H9 (cell line): ENCODE data around the gene SMYD4. TPM values are rescaled to one million over a fixed set of nuclear protein-coding genes. Genes with fewer than 3 reads are reported as not detected.

Experiments
- DNase-seq: peaks from one replicate; pipeline ENCODE4 v3.0.0-alpha.2; 2017
- H2AFZ ChIP-seq: one replicate; pipeline ENCODE4 v1.6.1; 2013; ENCODE audit warnings: mild to moderate bottlenecking, low read length, control low read depth, moderate library complexity
- H2AK5ac ChIP-seq: 2 replicates; pipeline ENCODE4 v1.6.1; 2013; ENCODE audit warnings: low read length, control low read depth, mixed read lengths; ENCODE audit not compliant: insufficient read length
- H2BK120ac ChIP-seq: one replicate; pipeline ENCODE4 v1.6.1; 2013; ENCODE audit warnings: low read depth, mild to moderate bottlenecking, low read length, control low read depth, inconsistent platforms; ENCODE audit not compliant: poor library complexity, severe bottlenecking
- H2BK12ac ChIP-seq: 2 replicates; pipeline ENCODE4 v1.6.1; 2013; ENCODE audit warnings: low read length, control low read depth, mixed read lengths, low read depth; ENCODE audit not compliant: insufficient read length
- H2BK15ac ChIP-seq: 2 replicates; pipeline ENCODE4 v1.6.1; 2013; ENCODE audit warnings: low read depth, low read length, control low read depth
- H2BK20ac ChIP-seq: one replicate; pipeline ENCODE4 v1.6.1; 2013; ENCODE audit warnings: low read depth, mild to moderate bottlenecking, low read length, control low read depth, inconsistent platforms; ENCODE audit not compliant: poor library complexity, severe bottlenecking
- H2BK5ac ChIP-seq: 2 replicates; pipeline ENCODE4 v1.6.1; 2013; ENCODE audit warnings: low read length, control low read depth, mixed read lengths; ENCODE audit not compliant: insufficient read length
- H3K14ac ChIP-seq: 2 replicates; pipeline ENCODE4 v1.6.1; 2013; ENCODE audit warnings: low read length, control low read depth; ENCODE audit not compliant: insufficient read depth
- H3K18ac ChIP-seq: 2 replicates; pipeline ENCODE4 v1.6.1; 2013; ENCODE audit warnings: low read depth, mild to moderate bottlenecking, mixed read lengths, low read length, control low read depth; ENCODE audit not compliant: insufficient read length
- H3K23ac ChIP-seq: 2 replicates; pipeline ENCODE4 v1.6.1; 2013; ENCODE audit warnings: low read length, control low read depth, mixed read lengths, low read depth; ENCODE audit not compliant: insufficient read length
- H3K23me2 ChIP-seq: 2 replicates; pipeline ENCODE4 v1.6.1; 2013; ENCODE audit warnings: low read depth, mild to moderate bottlenecking, mixed read lengths, low read length, control low read depth; ENCODE audit not compliant: insufficient read length, poor library complexity, severe bottlenecking
- H3K27ac ChIP-seq: 2 replicates; pipeline ENCODE4 v1.5.1; 2013; ENCODE audit warnings: low read length, control low read depth, mixed read lengths, low read depth; ENCODE audit not compliant: insufficient read length
- H3K27me3 ChIP-seq: 2 replicates; pipeline ENCODE4 v1.6.1; 2013; ENCODE audit warnings: low read length, control low read depth, inconsistent platforms; ENCODE audit not compliant: insufficient read depth
- H3K4ac ChIP-seq: 2 replicates; pipeline ENCODE4 v1.6.1; 2013; ENCODE audit warnings: low read depth, mild to moderate bottlenecking, control low read depth, inconsistent platforms, low read length, moderate library complexity
- H3K4me1 ChIP-seq: 2 replicates; pipeline ENCODE4 v1.6.1; 2013; ENCODE audit warnings: low read length, control low read depth, inconsistent platforms; ENCODE audit not compliant: insufficient read depth
- H3K4me2 ChIP-seq: 2 replicates; pipeline ENCODE4 v1.6.1; 2013; ENCODE audit warnings: low read length, control low read depth, mixed read lengths; ENCODE audit not compliant: insufficient read length, insufficient read depth
- H3K56ac ChIP-seq: 2 replicates; pipeline ENCODE4 v1.6.1; 2013; ENCODE audit warnings: low read depth, mild to moderate bottlenecking, mixed read lengths, low read length, control low read depth; ENCODE audit not compliant: insufficient read length
- H3K79me1 ChIP-seq: 2 replicates; pipeline ENCODE4 v1.6.1; 2013; ENCODE audit warnings: low read depth, mild to moderate bottlenecking, moderate library complexity, low read length, control low read depth, inconsistent platforms; ENCODE audit not compliant: insufficient read depth, poor library complexity, severe bottlenecking
- H3K79me2 ChIP-seq: 2 replicates; pipeline ENCODE4 v1.6.1; 2013; ENCODE audit warnings: low read length, control low read depth, inconsistent platforms; ENCODE audit not compliant: insufficient read depth
- H3K9ac ChIP-seq: 2 replicates; pipeline ENCODE4 v1.6.1; 2013; ENCODE audit warnings: low read length, control low read depth, mixed read lengths; ENCODE audit not compliant: insufficient read length; ENCODE audit errors: extremely low read depth
- H3K9me3 ChIP-seq: one replicate; pipeline ENCODE4 v1.6.1; 2013; ENCODE audit warnings: low read depth, low read length, inconsistent platforms; ENCODE audit not compliant: control insufficient read depth
- H3T11ph ChIP-seq: one replicate; pipeline ENCODE4 v1.6.1; 2013; ENCODE audit warnings: mild to moderate bottlenecking, low read length, control low read depth, inconsistent platforms
- H4K20me1 ChIP-seq: one replicate; pipeline ENCODE4 v1.6.1; 2013; ENCODE audit not compliant: control insufficient read depth, insufficient read length, insufficient read depth
- H4K5ac ChIP-seq: 2 replicates; pipeline ENCODE4 v1.6.1; 2013; ENCODE audit warnings: low read depth, mild to moderate bottlenecking, mixed read lengths, low read length, control low read depth; ENCODE audit not compliant: insufficient read length
- H4K8ac ChIP-seq: replicated peaks from 2 replicates; pipeline ENCODE4 v1.6.1; 2013; ENCODE audit warnings: low read length, control low read depth, mixed read lengths, low read depth; ENCODE audit not compliant: insufficient read length
- H4K91ac ChIP-seq: 2 replicates; pipeline ENCODE4 v1.6.1; 2013; ENCODE audit warnings: low read depth, mild to moderate bottlenecking, moderate library complexity, mixed read lengths, low read length, control low read depth; ENCODE audit not compliant: insufficient read length
- H3K27ac Mint-ChIP-seq, 3 experiments: 2 replicates in 2 of 3; 3 replicates in 1 of 3; pipeline ENCODE4 v1.8.0; 2020 to 2021; ENCODE audit warnings: mixed read lengths in 3 of 3, mild to moderate bottlenecking in 1 of 3, moderate library complexity in 1 of 3
- H3K27me3 Mint-ChIP-seq: 2 replicates; pipeline ENCODE4 v1.8.0; 2021; ENCODE audit warnings: low read depth, mild to moderate bottlenecking, moderate library complexity, mixed read lengths
- H3K36me3 Mint-ChIP-seq, 3 experiments: 2 replicates in 2 of 3; 3 replicates in 1 of 3; pipeline ENCODE4 v1.8.0; 2020 to 2021; ENCODE audit warnings: low read depth in 3 of 3, mixed read lengths in 3 of 3; ENCODE audit not compliant: insufficient read depth in 1 of 3
- H3K4me1 Mint-ChIP-seq, 2 experiments: 2 replicates each; pipeline ENCODE4 v1.8.0; 2020; ENCODE audit warnings: mixed read lengths in 2 of 2
- H3K4me3 Mint-ChIP-seq, 2 experiments: 2 replicates in 1 of 2; 3 replicates in 1 of 2; pipeline ENCODE4 v1.8.0; 2020 to 2021; ENCODE audit warnings: mild to moderate bottlenecking in 2 of 2, mixed read lengths in 2 of 2, moderate library complexity in 1 of 2
- H3K9me3 Mint-ChIP-seq, 2 experiments: 2 replicates in 1 of 2; 3 replicates in 1 of 2; pipeline ENCODE4 v1.8.0; 2020; ENCODE audit warnings: mild to moderate bottlenecking in 2 of 2, mixed read lengths in 2 of 2, moderate library complexity in 1 of 2
- CTCF ChIP-seq: fragments of 200-600 bp; sonication (generic); conservative IDR thresholded peaks from 3 replicates; pipeline ENCODE4 v1.8.0; 2021; ENCODE audit warnings: antibody characterized with exemption, mild to moderate bottlenecking
- WGBS: extraction: QIAGEN DNeasy Blood & Tissue Kit; methylation state at CpG from one replicate; pipeline ENCODE4 v1.1.7; 2013; ENCODE audit warnings: missing lambda C conversion rate, low lambda C conversion rate, mixed read lengths; ENCODE audit not compliant: insufficient read length; ENCODE audit errors: extremely low coverage; 5-methylcytosine and 5-hydroxymethylcytosine counted together
- total RNA-seq: library from RNA; stranded (reverse); gene quantifications from 2 replicates; pipeline ENCODE4 v1.2.1, GENCODE V29; 2021

Gene SMYD4
- total RNA-seq, 1 experiment from 2014 or later = 28.8 TPM

- no peak overlapping the region for H3K4me3 Mint-ChIP-seq
- no peaks in the 10 kb centered on the region for H3K27me3 Mint-ChIP-seq
- Histone ChIP-seq H2AK5ac (no peak overlapping the region), H3K23me2 (no peaks in the 10 kb centered on the region), H2BK15ac (no peak overlapping the region), H2BK20ac (no peak overlapping the region), H3K18ac (no peak overlapping the region), H3K14ac (no peak overlapping the region), H4K5ac (no peak overlapping the region), H4K8ac (no peak overlapping the region), H3K4ac (no peak overlapping the region), H3K23ac (no peak overlapping the region), H2BK12ac (no peak overlapping the region), H3K27me3 (no peaks in the 10 kb centered on the region), H3K79me2 (no peaks in the 10 kb centered on the region), H3K9me3 (no peaks in the 10 kb centered on the region), H4K20me1 (no peaks in the 10 kb centered on the region), H4K91ac (no peak overlapping the region), H3K56ac (no peak overlapping the region), H3T11ph (no peak overlapping the region), H3K79me1 (no peaks in the 10 kb centered on the region), H3K9ac (no peak overlapping the region), H2BK120ac (no peak overlapping the region), H2BK5ac (no peak overlapping the region), H2AFZ (no peak overlapping the region), H3K4me2 (no peak overlapping the region), H3K4me1 (no peaks in the 10 kb centered on the region), H3K27ac (no peak overlapping the region)
- TF ChIP-seq CTCF = no peak
- H3K27ac Mint-ChIP-seq = no peak overlapping the region; a peak in 1 of 7 replicates
- no peak for DNase-seq
- peaks cover 0 to 10% (median 0%) of the 10 kb centered on the region in 3 experiments; a peak in 4 of 7 replicates for H3K36me3 Mint-ChIP-seq
- H3K9me3 Mint-ChIP-seq = no peaks in the 10 kb centered on the region; a peak in 1 of 5 replicates
- no CpG with 5 or more reads among the region's 10 CpGs for WGBS
- H3K4me1 Mint-ChIP-seq = peaks cover 4 to 6% of the 10 kb centered on the region in 2 experiments; a peak in 1 of 4 replicates
Observed at GRCh38 chr17:1731194-1731506, 98.6 kb downstream of the SMYD4 start.
